Left lung (tissue), 10 donors: ENCODE data around the gene STOX2. TPM values are rescaled to one million over a fixed set of nuclear protein-coding genes. Genes with fewer than 3 reads are reported as not detected.

Source experiments
- ATAC-seq: fragments of 200-7000 bp; cut with Tn5 transposase; one replicate; pipeline ENCODE4 v1.9.1; 2020; ENCODE audit warnings: moderate library complexity
- DNase-seq, 4 donors: peaks; one replicate each; pipeline ENCODE4 v3.0.0-alpha.2; 2013 to 2020
- H3K27ac ChIP-seq, 2 donors: fragments of 200-600 bp; sonication (generic) in 1 of 2; one replicate each; pipeline versions ENCODE4 v1.5.0 to v1.8.0; 2020 to 2021
- H3K27me3 ChIP-seq, 2 donors: fragments of 200-600 bp; sonication (generic) in 1 of 2; one replicate each; pipeline versions ENCODE4 v1.5.0 to v1.8.0; 2020 to 2021
- H3K36me3 ChIP-seq, 2 donors: fragments of 200-600 bp; sonication (generic) in 1 of 2; one replicate each; pipeline versions ENCODE4 v1.5.0 to v1.8.0; 2020 to 2021
- H3K4me1 ChIP-seq, 2 donors: fragments of 200-600 bp; one replicate each; pipeline ENCODE4 v1.8.0; 2021
- H3K4me3 ChIP-seq, 2 donors: fragments of 200-600 bp; sonication (generic) in 1 of 2; one replicate each; pipeline versions ENCODE4 v1.5.0 to v1.8.0; 2020 to 2021; ENCODE audit warnings: mild to moderate bottlenecking in 1 of 2
- H3K9me3 ChIP-seq, 2 donors: fragments of 200-600 bp; sonication (generic) in 1 of 2; one replicate each; pipeline versions ENCODE4 v1.5.0 to v1.8.0; 2020 to 2021
- intact Hi-C, 2 donors: fragments of 100-400 bp; cut with DNase I; formaldehyde crosslinking; loops; one replicate each; pipeline versions ENCODE4 v1.11.2 to v1.14.2; 2022
- polyA plus RNA-seq, 6 donors: library from polyadenylated mRNA; unstranded; fragments of 120-200 nt; gene quantifications; one replicate each; pipeline ENCODE4 v1.2.1, GENCODE V29; 2013; ENCODE audit not compliant: insufficient read length in 6 of 6
- total RNA-seq, 2 donors: library from RNA; stranded (reverse); fragmentation: NEBNext Ultra II Directional; extraction: Animal tissue kit (Norgen Biotek cat#: 25700); gene quantifications; one replicate each; pipeline ENCODE4 v1.2.1, GENCODE V29; 2021
- TF ChIP-seq, protein P1 (sequence below), 2 donors: fragments of 200-600 bp; sonication (generic) in 1 of 2; IDR thresholded peaks; one replicate each; pipeline versions ENCODE4 v1.5.0 to v1.8.0; 2021; ENCODE audit warnings: antibody characterized with exemption in 2 of 2
- donor health status: DM: no; HTN: yes; CAD: no.
- donor health status: DM: no; HTN: no; CAD: no.

STOX2 gene
- total and polyA plus RNA-seq, 8 donors: 12.4 to 19.5 (median 16.4) TPM

DNA sequence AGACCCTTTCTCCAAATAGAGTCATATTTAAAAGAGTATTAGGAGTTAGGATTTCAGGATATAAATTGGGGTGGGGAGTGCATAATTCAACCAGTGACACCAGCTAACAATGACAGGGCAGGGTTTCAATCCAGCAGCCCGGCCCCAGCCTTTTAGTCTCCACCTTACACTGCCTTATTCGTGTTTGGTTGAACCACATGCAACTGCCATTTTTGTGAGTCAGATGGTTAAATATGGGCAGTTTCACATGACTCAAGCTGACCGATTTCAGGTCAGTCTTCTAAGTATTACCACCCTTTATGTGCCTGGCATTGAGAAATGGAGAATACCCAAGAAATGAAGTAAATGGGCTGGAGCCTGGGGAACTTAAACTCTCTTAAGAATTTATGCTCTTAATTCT is 102.8 kb downstream of the STOX2 start:
- H3K9me3 ChIP-seq: no peaks in the 10 kb centered on the region
- intact Hi-C loops: no loop called here
- H3K27me3 ChIP-seq: no peaks in the 10 kb centered on the region
- H3K4me3 ChIP-seq: no peak overlapping the region
- peaks cover 0 to 18% of the 10 kb centered on the region in 2 donors for H3K36me3 ChIP-seq
- no peak for DNase-seq
- no peak overlapping the region for H3K27ac ChIP-seq
- TF ChIP-seq, protein P1, sequence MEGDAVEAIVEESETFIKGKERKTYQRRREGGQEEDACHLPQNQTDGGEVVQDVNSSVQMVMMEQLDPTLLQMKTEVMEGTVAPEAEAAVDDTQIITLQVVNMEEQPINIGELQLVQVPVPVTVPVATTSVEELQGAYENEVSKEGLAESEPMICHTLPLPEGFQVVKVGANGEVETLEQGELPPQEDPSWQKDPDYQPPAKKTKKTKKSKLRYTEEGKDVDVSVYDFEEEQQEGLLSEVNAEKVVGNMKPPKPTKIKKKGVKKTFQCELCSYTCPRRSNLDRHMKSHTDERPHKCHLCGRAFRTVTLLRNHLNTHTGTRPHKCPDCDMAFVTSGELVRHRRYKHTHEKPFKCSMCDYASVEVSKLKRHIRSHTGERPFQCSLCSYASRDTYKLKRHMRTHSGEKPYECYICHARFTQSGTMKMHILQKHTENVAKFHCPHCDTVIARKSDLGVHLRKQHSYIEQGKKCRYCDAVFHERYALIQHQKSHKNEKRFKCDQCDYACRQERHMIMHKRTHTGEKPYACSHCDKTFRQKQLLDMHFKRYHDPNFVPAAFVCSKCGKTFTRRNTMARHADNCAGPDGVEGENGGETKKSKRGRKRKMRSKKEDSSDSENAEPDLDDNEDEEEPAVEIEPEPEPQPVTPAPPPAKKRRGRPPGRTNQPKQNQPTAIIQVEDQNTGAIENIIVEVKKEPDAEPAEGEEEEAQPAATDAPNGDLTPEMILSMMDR (IDR thresholded peaks at IDR 0.05): no peak
- no peaks in the 10 kb centered on the region for H3K4me1 ChIP-seq
- ATAC-seq: no peak

DNA sequence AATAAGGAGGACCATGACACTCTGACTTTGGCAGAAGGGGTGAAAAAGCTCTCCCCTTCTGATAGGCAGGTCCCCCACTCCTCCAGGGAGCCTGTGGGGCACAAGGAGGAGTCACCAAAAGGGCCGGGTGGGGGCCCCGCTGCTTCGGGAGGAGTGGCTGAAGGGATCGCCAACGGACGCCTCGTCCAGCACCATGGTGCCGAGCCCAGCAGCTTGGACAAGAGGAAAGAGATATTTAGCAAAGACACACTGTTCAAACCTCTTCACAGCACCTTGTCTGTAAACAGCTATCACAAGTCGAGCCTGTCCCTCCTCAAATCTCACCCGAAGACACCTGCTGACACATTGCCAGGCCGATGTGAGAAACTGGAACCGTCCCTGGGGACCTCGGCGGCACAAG is 105.6 kb downstream of the STOX2 start:
- Histone ChIP-seq H3K4me3 (no peak overlapping the region), H3K27me3 (no peaks in the 10 kb centered on the region), H3K27ac (no peak overlapping the region), H3K9me3 (no peaks in the 10 kb centered on the region), H3K4me1 (no peaks in the 10 kb centered on the region), H3K36me3 (peaks cover 0 to 18% of the 10 kb centered on the region in 2 donors)
- DNase-seq: no peak
- intact Hi-C loops: no loop called here
- no peak for ATAC-seq
- TF ChIP-seq, protein P1 (IDR thresholded peaks at IDR 0.05): no peak

- H3K36me3 ChIP-seq: peaks cover 0 to 18% of the 10 kb centered on the region in 2 donors
- intact Hi-C loops: no loop called here
These were observed 106.8 kb downstream of the STOX2 start for GRCh38 chr4:184011826-184012380.

DNA sequence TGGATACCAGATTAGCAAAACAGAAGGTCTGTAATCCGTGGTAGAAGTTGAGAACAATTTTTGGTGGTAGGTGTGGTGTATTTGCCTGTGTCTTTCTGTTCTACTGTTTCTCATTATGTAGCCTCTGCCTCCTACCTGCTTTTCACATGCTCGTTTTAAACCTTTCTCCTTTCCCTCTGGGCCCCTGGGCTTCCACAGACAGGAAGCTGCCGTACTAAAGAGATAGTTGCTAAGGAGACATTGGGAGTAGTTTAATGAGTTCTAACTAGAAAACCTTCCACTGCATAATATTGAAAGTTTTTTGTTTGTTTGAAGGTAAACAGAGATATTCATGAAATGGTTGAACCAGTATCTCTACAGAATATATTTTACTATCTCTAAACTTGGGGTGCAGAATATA is 107.8 kb downstream of the STOX2 start:
- TF ChIP-seq, protein P1 (IDR thresholded peaks at IDR 0.05): no peak
- Histone ChIP-seq H3K27me3 (no peaks in the 10 kb centered on the region), H3K4me1 (no peaks in the 10 kb centered on the region), H3K27ac (no peak overlapping the region), H3K9me3 (no peaks in the 10 kb centered on the region), H3K4me3 (no peak overlapping the region), H3K36me3 (peaks cover 0 to 18% of the 10 kb centered on the region in 2 donors)
- DNase-seq (no peak), ATAC-seq (no peak)
- intact Hi-C loops: no loop called here

More at GRCh38 chr4:184011826-184012380, 106.8 kb downstream of the STOX2 start:
- no peak for DNase-seq
- no peak overlapping the region for H3K27ac ChIP-seq
- H3K4me3 ChIP-seq: no peak overlapping the region
- ATAC-seq: no peak
- TF ChIP-seq, protein P1 (IDR thresholded peaks at IDR 0.05): no peak
- H3K9me3 ChIP-seq: no peaks in the 10 kb centered on the region
- H3K27me3 ChIP-seq: no peaks in the 10 kb centered on the region
- H3K4me1 ChIP-seq: no peaks in the 10 kb centered on the region

DNA sequence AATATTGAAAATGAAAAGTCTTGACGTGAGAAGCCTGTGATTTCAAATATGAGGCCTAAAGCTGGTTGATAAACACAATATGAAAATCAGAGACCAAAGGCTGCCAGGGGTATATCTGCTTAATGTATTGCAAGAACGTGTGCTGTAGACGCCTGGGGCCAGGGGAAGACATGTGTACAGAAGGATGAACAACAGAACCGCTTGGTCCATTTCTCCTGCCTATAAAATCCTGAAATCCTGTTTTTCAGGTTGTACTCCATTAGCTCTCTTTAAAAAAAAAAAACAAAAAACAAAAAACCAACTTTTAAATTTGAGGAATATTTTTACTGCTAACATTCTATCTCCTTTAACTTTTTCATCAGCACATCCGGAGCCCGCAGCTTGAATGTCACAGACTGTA is 109.2 kb downstream of the STOX2 start:
- H3K27ac ChIP-seq: no peak overlapping the region
- H3K36me3 ChIP-seq: peaks cover 0 to 14% of the 10 kb centered on the region in 2 donors
- ATAC-seq: no peak
- no peak for DNase-seq
- no peak overlapping the region for H3K4me3 ChIP-seq
- no peaks in the 10 kb centered on the region for H3K27me3 ChIP-seq
- intact Hi-C loops: no loop called here
- no peaks in the 10 kb centered on the region for H3K4me1 ChIP-seq
- no peaks in the 10 kb centered on the region for H3K9me3 ChIP-seq
- TF ChIP-seq, protein P1 (IDR thresholded peaks at IDR 0.05): no peak
